ELR (cell line): ENCODE results near the gene FGFRL1.
"Not testable (repeated sequence)": the region's sequence is repeated elsewhere in the genome, so short reads cannot be mapped to it uniquely, and the experiment has no call there.

Experiments used
- DNase-seq: peaks from one replicate; pipeline ENCODE4 v3.0.0-alpha.2; 2015; ENCODE audit warnings: low read depth

The FGFRL1 gene

DNA sequence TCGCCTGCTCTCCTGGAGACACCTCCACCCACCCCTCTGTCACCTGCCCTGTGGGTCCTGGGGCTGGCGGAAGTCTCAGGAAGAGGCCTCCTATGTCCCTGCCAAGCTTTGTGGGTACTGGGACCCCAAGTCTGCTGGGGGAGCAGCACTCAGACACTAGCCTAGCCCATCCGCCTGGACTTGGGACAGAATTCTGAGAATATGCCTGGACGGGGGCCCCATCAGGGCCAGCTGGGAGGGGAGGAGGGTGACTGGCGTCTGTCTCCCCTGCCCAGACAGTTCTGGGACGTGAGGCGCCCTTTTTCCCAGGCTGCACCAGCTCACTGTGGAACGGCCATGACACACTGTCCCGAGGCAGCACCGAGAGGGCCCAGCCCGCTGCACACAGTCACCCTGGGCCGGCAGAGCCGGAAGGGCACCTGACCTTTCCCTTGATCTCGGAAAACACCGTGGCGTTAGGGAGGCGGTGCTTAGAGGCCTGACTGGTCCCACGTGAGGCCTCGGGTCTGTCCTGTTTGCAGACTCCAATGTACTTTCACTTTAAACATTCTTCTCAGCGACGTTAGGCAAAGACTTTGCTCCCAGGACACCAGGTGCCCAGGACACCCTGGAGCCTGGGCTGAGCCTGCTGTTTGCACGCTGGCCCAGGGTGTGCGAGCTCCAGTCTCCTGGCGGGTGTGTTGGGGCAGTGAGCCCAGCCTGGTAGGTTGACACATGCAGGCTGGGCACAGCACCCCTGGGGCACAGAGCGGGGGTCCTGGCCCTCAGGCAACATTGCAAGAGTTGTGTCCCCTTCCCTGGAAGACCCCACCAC, 18.9 kb upstream of the FGFRL1 start:
- DNase-seq = no peak

DNA sequence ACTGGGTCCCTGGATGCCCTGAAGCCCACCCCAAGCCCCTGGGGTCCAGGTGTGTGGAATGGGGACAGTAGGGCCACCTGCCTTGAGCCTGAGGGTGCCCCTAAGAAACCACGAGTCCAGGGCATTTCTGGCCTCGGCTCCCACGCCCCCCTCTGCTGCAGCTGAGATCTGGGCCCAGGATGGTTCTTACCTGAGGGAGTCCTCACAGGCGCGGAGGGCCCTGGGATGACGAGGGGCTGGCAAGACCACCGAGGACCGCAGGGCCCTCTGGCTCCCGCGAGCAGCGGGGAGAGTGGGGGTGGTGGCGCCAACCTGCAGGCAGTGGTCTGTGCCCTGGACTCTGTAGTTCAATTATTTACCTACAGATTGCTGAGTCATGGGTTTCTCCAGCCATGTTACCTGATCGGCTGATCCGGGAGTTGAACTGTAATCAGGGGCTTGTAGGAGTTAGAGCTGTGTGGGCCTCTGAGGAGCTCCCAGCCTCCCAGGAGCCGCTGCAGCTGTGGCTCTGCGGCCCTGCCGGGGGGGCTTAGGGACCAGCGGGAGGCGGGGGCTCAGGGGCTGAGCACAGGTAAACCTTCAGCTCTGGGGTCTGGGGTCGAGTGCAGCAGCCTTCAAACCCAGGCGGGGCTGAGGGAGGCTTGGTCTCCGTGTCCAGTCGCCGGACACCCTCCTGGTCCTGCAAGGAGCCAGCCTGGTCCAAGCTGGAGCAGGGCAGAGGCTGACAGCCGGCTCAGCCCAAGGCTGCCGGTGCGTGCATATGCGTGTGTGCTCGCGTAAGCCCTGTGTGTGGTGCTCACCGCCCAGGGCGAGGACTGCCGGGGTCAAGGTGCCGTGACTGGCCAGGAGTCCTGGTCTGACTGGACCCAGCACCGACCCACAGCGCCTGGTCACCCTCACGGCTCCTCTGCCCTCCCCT, 18.1 kb upstream of the FGFRL1 start, which contains the start of gene SLC26A1:
SLC26A1 (minus strand) TSS at position 294 of the 919 bp plus-strand sequence. CDS start 1,701 bp downstream, outside the sequence.
- no peak for DNase-seq

DNA sequence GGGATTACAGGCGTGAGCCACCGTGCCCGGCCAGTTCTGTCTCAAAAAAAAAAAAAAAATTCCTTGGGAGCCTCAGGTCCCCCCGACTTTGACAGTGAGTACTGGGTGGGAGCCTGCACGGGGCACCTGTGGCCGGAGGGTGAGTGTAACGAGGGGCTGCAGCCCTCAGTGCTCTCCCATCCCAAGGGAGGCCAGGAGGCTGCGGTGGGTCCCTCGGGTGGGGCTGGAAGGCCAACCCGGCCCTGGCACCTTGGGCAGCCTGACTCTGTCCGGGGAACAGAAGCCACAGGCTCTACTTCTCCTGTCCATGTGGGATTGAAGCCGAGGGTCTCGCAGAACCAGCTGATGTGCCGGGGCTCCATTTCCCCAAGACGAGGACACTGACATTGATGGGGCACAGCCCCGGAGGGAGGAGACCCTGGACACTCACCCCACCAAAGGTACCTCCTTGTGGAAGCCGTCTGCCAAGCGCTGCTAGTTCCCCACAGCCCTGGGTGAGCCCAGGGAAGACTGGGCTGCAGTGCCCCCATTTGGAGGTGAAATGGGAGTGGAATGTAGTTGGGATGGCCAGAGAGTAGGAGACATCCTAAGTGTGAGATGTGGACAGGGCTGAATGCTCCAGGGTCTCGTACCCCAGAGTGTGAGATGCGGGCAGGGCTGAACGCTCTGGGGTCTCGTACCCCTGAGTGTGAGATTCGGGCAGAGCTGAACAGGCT, 16.0 kb upstream of the FGFRL1 start:
- no peak for DNase-seq

DNA sequence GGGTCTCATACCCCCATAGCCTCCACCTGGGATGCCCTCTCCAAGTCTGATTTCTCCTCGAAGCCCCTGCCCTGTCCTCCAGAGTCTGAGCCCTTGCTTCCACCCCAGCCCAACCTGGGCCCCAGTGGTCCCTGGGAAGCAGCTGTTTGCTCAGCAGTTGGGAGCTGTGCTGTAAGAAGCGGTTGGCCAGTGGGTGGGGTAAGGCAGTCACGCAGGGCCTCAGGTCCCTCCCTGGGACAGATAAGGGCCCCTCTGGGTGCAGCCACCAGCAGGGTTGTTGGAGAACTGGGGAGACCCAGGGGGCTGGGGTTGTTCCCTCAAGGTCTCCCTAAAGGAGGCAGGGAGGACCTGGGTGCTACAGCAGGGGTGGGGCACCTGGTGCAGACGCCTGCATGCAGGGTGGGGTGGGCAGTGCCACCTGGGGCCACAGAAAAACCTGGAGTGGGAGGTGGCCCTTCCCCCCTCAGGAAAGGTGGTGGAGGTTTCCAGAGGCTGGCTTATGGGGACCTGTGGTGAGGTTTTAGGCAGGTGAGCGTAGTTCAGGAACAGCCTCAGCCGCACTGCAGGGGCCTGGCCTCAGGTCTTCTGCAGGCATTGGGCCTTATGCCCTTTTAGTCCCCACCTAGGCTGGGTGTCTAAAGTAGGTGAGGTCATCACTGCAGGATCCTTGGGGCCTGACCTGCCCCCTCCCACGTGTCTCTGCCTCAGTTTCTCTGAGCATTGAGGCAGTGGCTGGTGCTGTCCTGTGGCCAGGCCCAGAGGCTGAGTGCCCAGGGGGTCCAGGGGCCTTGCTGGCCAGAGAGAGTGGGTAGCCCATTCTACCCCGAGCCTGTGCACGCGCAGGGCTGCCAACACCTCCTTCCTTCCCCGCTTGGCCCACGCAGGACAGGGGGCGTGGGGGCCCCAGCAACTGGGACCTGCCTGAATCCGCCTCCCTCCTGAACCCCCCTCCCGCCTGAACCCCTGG, 15.1 kb upstream of the FGFRL1 start:
- DNase-seq = no peak

DNA sequence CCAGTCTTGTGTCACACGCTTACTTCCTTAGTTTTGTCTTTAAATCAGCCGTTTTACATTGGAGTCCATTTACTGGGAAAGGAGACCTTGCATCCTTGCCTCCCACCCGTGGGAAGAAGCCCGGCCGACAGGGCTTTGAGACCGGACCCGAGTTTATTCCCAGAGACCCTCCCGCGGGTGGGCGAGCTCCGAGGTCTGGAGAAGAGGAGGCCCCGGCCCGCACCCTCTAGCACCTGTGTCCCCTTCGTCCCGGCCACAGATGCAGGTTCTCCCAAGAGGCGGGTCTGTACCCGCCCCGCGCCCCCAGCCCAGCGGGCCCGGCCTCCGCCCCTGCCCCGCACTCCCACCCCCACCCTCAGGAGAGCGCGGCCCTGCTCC, 14.4 kb upstream of the FGFRL1 start:
- DNase-seq = no peak

DNA sequence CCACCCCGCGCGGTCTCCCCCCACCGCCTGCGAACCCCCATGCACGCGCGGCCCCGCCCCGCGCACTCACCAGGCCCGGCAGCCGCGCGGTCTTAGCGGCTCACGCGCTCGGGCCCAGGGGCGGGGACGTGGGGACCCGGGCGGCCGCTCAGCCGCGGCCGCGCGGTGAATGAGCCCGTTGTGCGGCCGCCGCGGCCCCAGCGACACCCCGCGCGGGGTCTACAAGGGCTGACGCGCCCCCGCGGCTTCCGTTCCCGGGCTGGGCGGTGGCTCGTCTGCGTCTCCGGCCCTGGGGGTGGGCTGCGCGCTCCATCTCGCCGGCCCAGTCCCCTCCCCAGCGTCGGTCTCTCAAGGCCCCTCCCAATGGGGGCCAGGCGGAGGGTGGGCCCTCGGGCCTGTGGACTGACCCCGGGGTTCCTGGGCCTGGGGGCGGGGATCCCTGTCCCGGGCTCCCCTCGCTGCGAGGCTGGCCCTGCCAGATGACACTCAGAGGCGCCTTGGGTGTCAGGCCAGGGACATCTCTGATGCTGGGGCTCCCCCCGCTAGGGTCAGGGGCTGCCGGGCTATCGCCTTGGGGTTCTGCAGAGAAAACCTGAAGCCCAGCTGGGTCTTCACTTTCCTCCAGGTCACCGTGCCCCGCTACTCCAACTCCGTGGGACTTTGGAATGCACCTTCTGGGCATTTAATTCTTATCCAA, 13.9 kb upstream of the FGFRL1 start:
- no peak for DNase-seq

DNA sequence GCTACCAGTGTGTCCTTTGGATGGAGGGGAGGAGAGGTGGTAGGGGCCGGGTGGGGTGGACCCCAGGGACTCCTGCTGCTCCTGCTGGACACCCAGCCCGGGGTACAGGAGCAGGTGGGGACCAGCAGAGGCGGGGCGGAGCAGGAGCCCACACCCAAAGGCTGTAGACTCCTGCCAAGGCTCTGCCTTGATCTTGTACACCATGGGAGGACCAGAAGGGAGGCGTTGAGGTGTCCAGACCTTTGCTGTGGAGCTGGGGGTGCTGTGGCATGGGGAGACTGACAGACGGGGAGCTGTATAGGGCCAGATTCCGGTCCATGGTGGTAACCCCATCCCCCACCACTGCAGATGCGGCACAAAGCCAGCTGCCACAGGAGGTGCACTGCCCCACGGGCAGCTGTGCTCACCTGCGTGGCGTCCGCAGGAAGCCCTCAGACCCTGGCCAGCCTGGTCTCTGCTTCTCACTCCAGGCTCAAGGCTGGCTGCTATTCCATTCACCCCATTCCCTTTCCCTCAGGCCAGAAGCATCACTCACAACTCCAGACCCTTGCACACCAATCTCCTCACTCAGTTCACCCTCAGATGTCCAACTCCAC, 13.2 kb upstream of the FGFRL1 start:
- no peak for DNase-seq

DNA sequence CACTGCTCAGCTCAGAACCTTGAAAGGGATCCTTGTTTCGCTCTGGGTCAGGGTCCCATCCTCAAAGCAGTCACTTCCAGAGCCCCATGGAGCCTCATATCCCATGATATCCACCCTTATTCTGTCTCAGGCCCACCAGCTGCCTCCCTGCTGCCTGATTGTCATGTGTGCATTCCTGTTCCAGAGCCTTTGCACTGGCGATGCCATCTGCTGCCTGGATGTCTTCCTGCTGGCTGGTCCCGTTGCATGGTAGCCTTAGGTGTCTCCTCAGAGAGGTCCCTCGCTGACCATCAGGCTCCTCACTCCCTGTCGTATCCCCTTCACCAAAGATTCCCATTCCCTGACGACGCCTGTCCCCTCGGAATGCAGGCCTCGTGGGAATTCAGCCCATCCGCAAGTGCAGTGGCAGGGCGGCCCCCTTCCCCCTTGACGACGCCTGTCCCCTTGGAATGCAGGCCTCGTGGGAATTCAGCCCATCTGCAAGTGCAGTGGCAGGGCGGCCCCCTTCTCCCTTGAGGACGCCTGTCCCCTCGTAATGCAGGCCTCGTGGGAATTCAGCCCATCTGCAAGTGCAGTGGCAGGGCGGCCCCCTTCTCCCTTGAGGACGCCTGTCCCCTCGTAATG, 12.1 kb upstream of the FGFRL1 start:
- DNase-seq = not testable (repeated sequence)

DNA sequence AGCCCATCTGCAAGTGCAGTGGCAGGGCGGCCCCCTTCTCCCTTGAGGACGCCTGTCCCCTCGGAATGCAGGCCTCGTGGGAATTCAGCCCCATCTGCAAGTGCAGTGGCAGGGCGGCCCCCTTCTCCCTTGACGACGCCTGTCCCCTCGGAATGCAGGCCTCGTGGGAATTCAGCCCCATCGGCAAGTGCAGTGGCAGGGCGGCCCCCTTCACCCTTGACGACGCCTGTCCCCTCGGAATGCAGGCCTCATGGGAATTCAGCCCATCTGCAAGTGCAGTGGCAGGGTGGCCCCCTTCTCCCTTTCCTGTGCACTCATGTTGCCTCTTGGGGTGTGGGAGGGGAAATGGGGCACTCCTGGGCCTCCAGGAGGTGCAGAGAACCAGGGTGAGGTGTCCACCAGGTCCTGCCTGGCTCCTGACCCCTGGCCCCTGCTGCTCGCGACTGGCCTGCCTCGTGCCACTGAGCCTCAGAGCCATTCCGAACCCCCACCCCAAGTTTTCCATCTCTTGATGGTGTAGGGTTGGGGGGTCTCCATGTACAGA, 11.5 kb upstream of the FGFRL1 start:
- no peak for DNase-seq

DNA sequence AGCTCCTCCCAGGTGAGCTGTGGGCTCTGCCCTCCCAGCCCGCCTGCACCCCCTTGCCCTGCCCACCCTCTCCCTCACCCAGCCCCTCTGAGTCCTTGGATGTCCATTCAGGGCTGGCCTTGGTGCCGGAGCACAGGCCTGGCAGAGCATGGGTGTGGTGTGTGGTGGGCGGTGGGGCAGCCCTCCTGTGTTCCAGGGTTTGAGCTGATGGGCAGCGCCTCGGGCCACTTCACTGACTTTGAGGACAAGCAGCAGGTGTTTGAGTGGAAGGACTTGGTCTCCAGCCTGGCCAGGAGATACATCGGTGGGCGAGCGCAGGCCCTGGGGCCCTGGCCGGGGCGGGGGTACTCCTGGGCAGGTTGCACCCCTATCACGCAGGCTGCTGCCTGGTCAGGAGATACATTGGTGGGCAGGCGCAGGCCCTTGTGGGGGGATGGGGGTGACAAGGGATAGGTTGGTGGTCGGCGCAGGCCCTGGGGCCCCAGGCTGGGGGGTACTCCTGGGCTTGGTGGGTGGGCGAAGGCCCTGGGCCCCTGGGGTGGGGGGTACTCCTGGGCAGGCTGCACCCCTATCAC, 10.7 kb upstream of the FGFRL1 start:
- DNase-seq = no peak

DNA sequence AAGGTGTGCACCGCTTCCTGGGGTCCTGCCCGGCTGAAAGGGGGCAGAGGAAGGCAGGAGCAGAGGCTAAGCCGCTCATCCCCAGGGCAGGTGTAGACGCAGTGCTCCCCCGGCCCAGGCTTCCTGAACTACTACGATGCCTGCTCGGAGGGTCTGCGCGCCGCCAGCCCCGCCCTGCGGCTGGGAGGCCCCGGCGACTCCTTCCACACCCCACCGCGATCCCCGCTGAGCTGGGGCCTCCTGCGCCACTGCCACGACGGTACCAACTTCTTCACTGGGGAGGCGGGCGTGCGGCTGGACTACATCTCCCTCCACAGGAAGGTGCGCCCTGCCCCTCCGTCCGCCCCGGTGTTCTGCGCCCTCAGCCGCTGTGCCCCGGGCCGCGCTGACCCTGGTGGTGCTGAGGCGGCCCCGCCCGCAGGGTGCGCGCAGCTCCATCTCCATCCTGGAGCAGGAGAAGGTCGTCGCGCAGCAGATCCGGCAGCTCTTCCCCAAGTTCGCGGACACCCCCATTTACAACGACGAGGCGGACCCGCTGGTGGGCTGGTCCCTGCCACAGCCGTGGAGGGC, 9.8 kb upstream of the FGFRL1 start:
- no peak for DNase-seq

DNA sequence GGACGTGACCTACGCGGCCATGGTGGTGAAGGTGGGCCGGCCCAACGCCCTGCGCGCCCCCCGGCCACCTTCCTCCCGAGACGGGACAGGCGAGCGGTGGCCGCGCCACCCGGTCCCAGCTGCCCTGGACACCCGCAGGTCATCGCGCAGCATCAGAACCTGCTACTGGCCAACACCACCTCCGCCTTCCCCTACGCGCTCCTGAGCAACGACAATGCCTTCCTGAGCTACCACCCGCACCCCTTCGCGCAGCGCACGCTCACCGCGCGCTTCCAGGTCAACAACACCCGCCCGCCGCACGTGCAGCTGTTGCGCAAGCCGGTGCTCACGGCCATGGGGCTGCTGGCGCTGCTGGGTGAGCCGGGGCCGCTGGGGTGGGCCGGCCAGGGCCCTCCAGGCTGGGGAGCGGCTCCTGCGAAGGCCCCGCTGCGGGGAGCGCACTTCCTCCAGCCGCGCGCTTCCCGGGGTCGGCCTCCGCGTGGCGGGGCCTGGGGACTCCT, 9.2 kb upstream of the FGFRL1 start:
- DNase-seq = no peak

DNA sequence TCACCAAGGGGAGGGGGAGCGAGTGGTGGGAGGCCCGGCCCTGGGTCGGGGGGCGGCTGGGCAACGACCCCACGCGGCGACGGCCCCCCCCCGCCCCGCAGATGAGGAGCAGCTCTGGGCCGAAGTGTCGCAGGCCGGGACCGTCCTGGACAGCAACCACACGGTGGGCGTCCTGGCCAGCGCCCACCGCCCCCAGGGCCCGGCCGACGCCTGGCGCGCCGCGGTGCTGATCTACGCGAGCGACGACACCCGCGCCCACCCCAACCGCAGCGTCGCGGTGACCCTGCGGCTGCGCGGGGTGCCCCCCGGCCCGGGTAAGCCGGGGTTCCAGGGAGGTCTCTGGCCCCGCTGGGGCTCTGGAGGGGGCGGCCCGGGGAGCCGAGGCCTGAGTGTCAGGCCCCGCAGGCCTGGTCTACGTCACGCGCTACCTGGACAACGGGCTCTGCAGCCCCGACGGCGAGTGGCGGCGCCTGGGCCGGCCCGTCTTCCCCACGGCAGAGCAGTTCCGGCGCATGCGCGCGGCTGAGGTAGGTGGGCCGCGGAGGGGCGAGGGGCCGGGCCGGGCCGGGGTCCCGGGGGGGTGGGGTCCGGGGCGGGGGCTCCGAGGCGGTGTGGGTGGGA, 8.7 kb upstream of the FGFRL1 start:
- DNase-seq = no peak

DNA sequence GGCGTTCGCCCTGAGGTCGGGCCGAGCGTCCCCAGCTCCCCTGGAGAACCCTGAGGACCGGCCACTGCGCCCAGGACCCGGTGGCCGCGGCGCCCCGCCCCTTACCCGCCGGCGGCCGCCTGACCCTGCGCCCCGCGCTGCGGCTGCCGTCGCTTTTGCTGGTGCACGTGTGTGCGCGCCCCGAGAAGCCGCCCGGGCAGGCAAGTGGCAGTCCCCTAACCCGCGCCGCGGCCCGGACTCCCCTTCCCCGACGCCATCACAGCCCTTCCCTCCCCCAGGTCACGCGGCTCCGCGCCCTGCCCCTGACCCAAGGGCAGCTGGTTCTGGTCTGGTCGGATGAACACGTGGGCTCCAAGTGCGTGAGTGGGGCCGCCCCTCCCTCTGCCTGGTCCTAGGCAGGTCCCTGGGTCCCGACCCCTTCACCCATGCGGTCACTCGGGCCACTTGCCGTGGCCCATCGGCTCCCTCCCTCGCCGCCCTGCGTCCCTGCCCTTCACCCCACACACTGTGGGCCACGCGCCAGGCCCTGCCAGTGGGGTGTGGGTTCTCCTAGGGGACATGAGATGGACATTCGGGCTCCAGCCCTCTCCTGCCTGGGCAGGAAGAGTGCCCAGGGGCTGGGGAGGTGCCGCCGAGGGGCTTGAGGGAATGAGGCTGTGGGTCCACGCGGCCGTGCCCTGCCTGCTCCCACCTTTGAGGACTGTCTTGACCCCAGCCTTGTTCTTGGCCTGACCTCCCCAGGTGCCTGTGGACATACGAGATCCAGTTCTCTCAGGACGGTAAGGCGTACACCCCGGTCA, 8.0 kb upstream of the FGFRL1 start:
- no peak for DNase-seq

DNA sequence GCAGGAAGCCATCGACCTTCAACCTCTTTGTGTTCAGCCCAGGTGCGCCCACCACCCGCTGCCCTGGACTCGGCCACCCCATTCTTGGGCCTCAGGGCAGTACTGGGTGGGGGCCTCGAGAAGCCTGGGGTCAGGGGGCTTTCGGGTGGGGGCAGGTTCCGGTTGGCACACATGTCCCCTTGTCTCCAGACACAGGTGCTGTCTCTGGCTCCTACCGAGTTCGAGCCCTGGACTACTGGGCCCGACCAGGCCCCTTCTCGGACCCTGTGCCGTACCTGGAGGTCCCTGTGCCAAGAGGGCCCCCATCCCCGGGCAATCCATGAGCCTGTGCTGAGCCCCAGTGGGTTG, 7.4 kb upstream of the FGFRL1 start:
- no peak for DNase-seq

DNA sequence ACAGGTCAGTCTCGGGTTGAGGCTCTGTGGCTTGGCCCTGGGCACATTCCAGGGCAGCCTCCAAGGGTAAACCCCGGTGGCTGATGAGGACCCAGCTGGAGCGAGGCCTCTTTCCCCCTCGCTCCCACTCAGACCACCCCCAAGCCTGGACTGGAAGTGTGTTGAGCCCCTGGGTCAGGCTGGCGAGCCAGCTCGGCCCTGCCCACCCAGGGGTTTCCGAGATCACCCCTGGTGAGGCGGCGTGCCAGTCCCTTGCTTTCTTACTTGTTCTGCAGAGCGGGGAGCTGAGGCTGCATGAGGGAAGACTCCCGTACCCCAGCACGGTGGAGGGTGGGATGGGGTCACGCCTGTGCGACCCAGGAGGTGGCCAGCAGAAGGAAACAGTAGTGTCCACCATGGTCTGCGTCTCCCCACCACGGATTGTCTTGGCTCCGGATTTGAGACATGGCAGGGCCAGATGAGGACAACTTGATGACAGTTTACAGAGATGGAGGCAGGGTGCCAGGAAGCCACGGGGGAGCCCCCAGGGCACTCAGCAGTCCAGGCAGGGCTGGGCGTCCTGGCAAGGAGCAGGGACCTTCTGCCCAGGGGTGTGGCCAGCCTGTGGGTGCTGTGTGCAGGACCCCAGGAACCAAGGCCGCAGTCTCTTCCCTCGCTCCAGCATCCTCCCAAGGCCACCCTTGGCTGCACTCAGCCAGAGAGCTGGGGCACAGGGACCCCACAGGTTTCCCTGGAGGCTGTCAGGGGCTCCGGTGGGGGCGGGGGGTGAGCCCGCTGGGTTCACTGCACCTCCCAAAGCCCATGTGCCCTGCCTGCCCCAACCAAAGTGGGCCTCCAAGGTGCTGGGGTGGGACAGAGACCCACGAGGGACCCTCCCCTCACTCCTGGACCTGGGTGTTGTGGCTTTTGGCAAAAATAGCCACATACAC, 6.6 kb upstream of the FGFRL1 start:
- no peak for DNase-seq
